Lower leg skin (tissue), 4 donors: ENCODE results near the gene LPIN3. TPM values are rescaled to one million over a fixed set of nuclear protein-coding genes. Genes with fewer than 3 reads are reported as not detected.

ENCODE experiments used
- DNase-seq, 2 donors: peaks; one replicate each; pipeline ENCODE4 v3.0.0-alpha.2; 2019; ENCODE audit warnings: low spot score in 2 of 2
- H3K4me3 ChIP-seq: fragments of 200-600 bp; sonication (generic); 2 replicates; pipeline ENCODE4 v1.5.1; 2017; ENCODE audit warnings: mild to moderate bottlenecking, low read depth; ENCODE audit not compliant: poor library complexity, severe bottlenecking
- CTCF ChIP-seq, 3 donors: fragments of 450-650 bp; IDR thresholded peaks; one replicate each; pipeline ENCODE4 v1.5.1; 2016; ENCODE audit warnings: antibody characterized with exemption in 3 of 3, mild to moderate bottlenecking in 3 of 3, moderate library complexity in 2 of 3
- POLR2A ChIP-seq, 2 donors: fragments of 450-650 bp; IDR thresholded peaks; one replicate each; pipeline ENCODE4 v1.6.1; 2016 to 2017; ENCODE audit warnings: antibody characterized with exemption in 2 of 2, mild to moderate bottlenecking in 1 of 2, moderate library complexity in 1 of 2
- WGBS, 2 donors: methylation state at CpG; one replicate each; pipeline ENCODE4 v1.1.5; 2018; 5-methylcytosine and 5-hydroxymethylcytosine counted together
- intact Hi-C: fragments of 100-400 bp; cut with DNase I; formaldehyde crosslinking; loops from one replicate; pipeline ENCODE4 v1.15.0; 2023; ENCODE audit warnings: low total_unique reads
- total RNA-seq, 4 donors: library from RNA; depleted of rRNA; stranded (reverse); fragments of >200 nt; gene quantifications; one replicate each; pipeline ENCODE4 v1.1.0, GENCODE V29; 2016

The LPIN3 gene
- total RNA-seq, 4 donors from 2014 or later, result 53.3 to 135 (median 66.6) TPM

GRCh38 chr20:41365777-41366545 lies 25.3 kb downstream of the LPIN3 start:
- no peak overlapping the region for H3K4me3 ChIP-seq
- DNase-seq, result no peak
- intact Hi-C loops, result no loop called here
- TF ChIP-seq POLR2A (IDR thresholded peaks at IDR 0.05) (no peak), CTCF (IDR thresholded peaks at IDR 0.05) (no peak)
- WGBS, 2 donors, result 7 to 8% methylated on average over 21 to 25 of the region's 76 CpGs

- no peak for DNase-seq
- intact Hi-C loops, result no loop called here
- no peak for TF ChIP-seq POLR2A (IDR thresholded peaks at IDR 0.05)
- TF ChIP-seq CTCF (IDR thresholded peaks at IDR 0.05), result no peak
- no peak within 1 kb of the TSS for H3K4me3 ChIP-seq
- WGBS, 2 donors, result 15 to 45% methylated on average over 21 to 39 of the region's 93 CpGs
Measured at GRCh38 chr20:41366546-41367392, 26.1 kb downstream of the LPIN3 start, which contains the start of gene EMILIN3. EMILIN3 (minus strand) TSS chr20:41366818; CDS start chr20:41366634, 184 bp downstream.

GRCh38 chr20:41367393-41367695 lies 26.7 kb downstream of the LPIN3 start:
- DNase-seq, result no peak
- 84 to 89% methylated on average over 13 of the region's 13 CpGs for WGBS, 2 donors
- no peak for TF ChIP-seq POLR2A (IDR thresholded peaks at IDR 0.05)
- no peak for TF ChIP-seq CTCF (IDR thresholded peaks at IDR 0.05)
- intact Hi-C loops, result no loop called here
- H3K4me3 ChIP-seq, result no peak overlapping the region

GRCh38 chr20:41367956-41368355 lies 27.3 kb downstream of the LPIN3 start:
- DNase-seq, result no peak
- 88 to 93% methylated on average over 3 of the region's 3 CpGs for WGBS, 2 donors
- TF ChIP-seq CTCF (IDR thresholded peaks at IDR 0.05) (no peak), POLR2A (IDR thresholded peaks at IDR 0.05) (no peak)
- intact Hi-C loops, result no loop called here
- no peak overlapping the region for H3K4me3 ChIP-seq

GRCh38 chr20:41369673-41370072 lies 29.1 kb downstream of the LPIN3 start:
- TF ChIP-seq CTCF (IDR thresholded peaks at IDR 0.05) (no peak), POLR2A (IDR thresholded peaks at IDR 0.05) (no peak)
- WGBS, 2 donors, result 53 to 58% methylated on average over 2 of the region's 2 CpGs
- no peak overlapping the region for H3K4me3 ChIP-seq
- intact Hi-C loops, result no loop called here
- no peak for DNase-seq
